ENCODE results near the gene PET117. TPM values are rescaled to one million over a fixed set of nuclear protein-coding genes. Genes with fewer than 3 reads are reported as not detected.

The PET117 gene
- total and polyA plus RNA-seq, 10 donors = 8.4 to 15.5 (median 11.7) TPM

- intact Hi-C loops (cut with DNase I; ENCODE audit: low total_unique reads) = no loop called here
- 89 to 98% (median 96%) methylated on average over 2 of the region's 2 CpGs for WGBS, 5 donors
- Histone ChIP-seq H3K36me3 (peaks cover 0 to 83% (median 43%) of the 10 kb centered on the region in 6 donors), H3K27ac (no peak overlapping the region), H3K27me3 (replicated peaks in 1 of 7) (no peaks in the 10 kb centered on the region), H3K9me3 (no peaks in the 10 kb centered on the region), H3K4me1 (peaks cover 0 to 29% (median 14%) of the 10 kb centered on the region in 6 donors), H3K4me3 (no peak overlapping the region)
- no peak for DNase-seq
- no peak for TF ChIP-seq POLR2A (IDR thresholded peaks at IDR 0.05)
- no peak for TF ChIP-seq POLR2AphosphoS5 (IDR thresholded peaks at IDR 0.05)
- TF ChIP-seq CTCF (IDR thresholded peaks at IDR 0.05 in 8 of 11, conservative IDR thresholded peaks at IDR 0.05 in 3 of 11) = no peak
These were observed 26.7 kb downstream of the PET117 start for GRCh38 chr20:18164356-18164755.

GRCh38 chr20:18165553-18165952 lies 27.9 kb downstream of the PET117 start:
- Histone ChIP-seq H3K27ac (no peak overlapping the region), H3K36me3 (peaks cover 0 to 83% (median 42%) of the 10 kb centered on the region in 6 donors), H3K27me3 (replicated peaks in 1 of 7) (no peaks in the 10 kb centered on the region), H3K4me1 (peaks cover 0 to 29% (median 14%) of the 10 kb centered on the region in 6 donors), H3K4me3 (no peak overlapping the region), H3K9me3 (no peaks in the 10 kb centered on the region)
- TF ChIP-seq POLR2A (IDR thresholded peaks at IDR 0.05) = no peak
- no peak for TF ChIP-seq CTCF (IDR thresholded peaks at IDR 0.05 in 8 of 11, conservative IDR thresholded peaks at IDR 0.05 in 3 of 11)
- no peak for TF ChIP-seq POLR2AphosphoS5 (IDR thresholded peaks at IDR 0.05)
- DNase-seq = no peak
- WGBS, 5 donors = 42 to 58% (median 52%) methylated on average over 3 of the region's 3 CpGs
- intact Hi-C loops (cut with DNase I; ENCODE audit: low total_unique reads) = no loop called here

- no peak for TF ChIP-seq POLR2A (IDR thresholded peaks at IDR 0.05)
- H3K9me3 ChIP-seq = no peaks in the 10 kb centered on the region
- intact Hi-C loops (cut with DNase I; ENCODE audit: low total_unique reads) = no loop called here
- no peak overlapping the region for H3K27ac ChIP-seq
- no peak overlapping the region for H3K4me3 ChIP-seq
- H3K27me3 ChIP-seq (replicated peaks in 1 of 7) = no peaks in the 10 kb centered on the region
- WGBS, 5 donors = 50 to 86% (median 67%) methylated on average over 5 of the region's 5 CpGs
- H3K36me3 ChIP-seq = peaks cover 0 to 83% (median 35%) of the 10 kb centered on the region in 6 donors
- no peak for DNase-seq
- H3K4me1 ChIP-seq = peaks cover 0 to 29% (median 14%) of the 10 kb centered on the region in 6 donors
These were observed 28.7 kb downstream of the PET117 start for GRCh38 chr20:18166241-18166881.

- peaks cover 0 to 29% (median 14%) of the 10 kb centered on the region in 6 donors for H3K4me1 ChIP-seq
- H3K9me3 ChIP-seq = no peaks in the 10 kb centered on the region
- no peak for TF ChIP-seq POLR2AphosphoS5 (IDR thresholded peaks at IDR 0.05)
- no peak for TF ChIP-seq CTCF (IDR thresholded peaks at IDR 0.05 in 8 of 11, conservative IDR thresholded peaks at IDR 0.05 in 3 of 11)
- no peak for TF ChIP-seq POLR2A (IDR thresholded peaks at IDR 0.05)
- WGBS, 5 donors = 86 to 100% (median 95%) methylated on average over 1 of the region's 1 CpG
- H3K27me3 ChIP-seq (replicated peaks in 1 of 7) = no peaks in the 10 kb centered on the region
- no peak for DNase-seq
- no peak overlapping the region for H3K4me3 ChIP-seq
- intact Hi-C loops (cut with DNase I; ENCODE audit: low total_unique reads) = no loop called here
- H3K27ac ChIP-seq = no peak overlapping the region
- H3K36me3 ChIP-seq = peaks cover 0 to 83% (median 30%) of the 10 kb centered on the region in 6 donors
These were observed 29.3 kb downstream of the PET117 start for GRCh38 chr20:18166950-18167349.

All from spleen (tissue), 11 donors.